Mucosa of gallbladder (tissue), 1 donor: ENCODE measurements around the gene ARHGEF26. TPM values are rescaled to one million over a fixed set of nuclear protein-coding genes. Genes with fewer than 3 reads are reported as not detected.
"Not testable (repeated sequence)": the region's sequence is repeated elsewhere in the genome, so short reads cannot be mapped to it uniquely, and the experiment has no call there.

Source experiments
- DNase-seq: peaks from one replicate; pipeline ENCODE4 v3.0.0-alpha.2; 2020; ENCODE audit warnings: low spot score
- total RNA-seq: library from RNA; stranded (reverse); gene quantifications from one replicate; pipeline ENCODE4 v1.2.1, GENCODE V29; 2021
- donor health status: DM: no; HTN: no; CAD: no.

Gene ARHGEF26, protein sequence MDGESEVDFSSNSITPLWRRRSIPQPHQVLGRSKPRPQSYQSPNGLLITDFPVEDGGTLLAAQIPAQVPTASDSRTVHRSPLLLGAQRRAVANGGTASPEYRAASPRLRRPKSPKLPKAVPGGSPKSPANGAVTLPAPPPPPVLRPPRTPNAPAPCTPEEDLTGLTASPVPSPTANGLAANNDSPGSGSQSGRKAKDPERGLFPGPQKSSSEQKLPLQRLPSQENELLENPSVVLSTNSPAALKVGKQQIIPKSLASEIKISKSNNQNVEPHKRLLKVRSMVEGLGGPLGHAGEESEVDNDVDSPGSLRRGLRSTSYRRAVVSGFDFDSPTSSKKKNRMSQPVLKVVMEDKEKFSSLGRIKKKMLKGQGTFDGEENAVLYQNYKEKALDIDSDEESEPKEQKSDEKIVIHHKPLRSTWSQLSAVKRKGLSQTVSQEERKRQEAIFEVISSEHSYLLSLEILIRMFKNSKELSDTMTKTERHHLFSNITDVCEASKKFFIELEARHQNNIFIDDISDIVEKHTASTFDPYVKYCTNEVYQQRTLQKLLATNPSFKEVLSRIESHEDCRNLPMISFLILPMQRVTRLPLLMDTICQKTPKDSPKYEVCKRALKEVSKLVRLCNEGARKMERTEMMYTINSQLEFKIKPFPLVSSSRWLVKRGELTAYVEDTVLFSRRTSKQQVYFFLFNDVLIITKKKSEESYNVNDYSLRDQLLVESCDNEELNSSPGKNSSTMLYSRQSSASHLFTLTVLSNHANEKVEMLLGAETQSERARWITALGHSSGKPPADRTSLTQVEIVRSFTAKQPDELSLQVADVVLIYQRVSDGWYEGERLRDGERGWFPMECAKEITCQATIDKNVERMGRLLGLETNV
- 56.7 TPM for total RNA-seq

DNA sequence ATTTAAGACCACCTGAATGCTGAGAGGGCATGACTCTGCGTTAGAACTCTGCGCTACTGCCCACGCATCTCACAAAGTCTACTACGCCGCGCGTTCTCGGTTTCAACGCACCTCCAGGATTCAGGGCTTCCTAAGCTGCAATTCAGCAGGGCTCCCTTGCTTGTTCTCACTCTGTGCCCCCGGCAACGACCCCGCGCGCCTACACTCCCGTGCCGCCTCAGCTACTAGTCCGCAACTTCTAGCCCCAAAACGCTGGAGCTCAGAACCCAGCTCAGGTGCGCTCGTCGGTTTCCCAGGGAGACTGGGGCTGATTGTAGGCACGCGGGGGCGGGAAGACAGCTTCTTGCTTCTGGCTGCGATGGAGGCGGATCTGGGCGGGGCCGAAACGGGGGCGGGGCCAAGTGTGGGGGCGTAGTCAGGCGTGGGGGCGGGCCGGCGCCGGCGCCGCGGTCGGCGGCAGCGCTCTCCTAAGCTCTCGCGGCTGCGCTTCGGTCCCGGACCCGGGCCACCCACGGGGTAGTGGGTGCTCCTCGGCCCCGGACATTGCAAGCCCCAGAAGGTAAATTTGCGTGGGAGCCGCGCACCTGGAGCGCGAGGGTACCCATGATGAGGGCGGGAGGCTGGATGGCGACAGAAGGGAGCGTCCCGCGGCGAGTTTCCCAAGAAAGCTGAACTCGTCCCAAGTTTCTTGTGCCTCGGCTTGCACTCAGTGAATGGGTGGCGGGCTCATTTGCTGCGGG is at the start of gene ARHGEF26:
Gene ARHGEF26 (plus strand): TSS at position 430 of the 740 bp plus-strand sequence. CDS start 603 bp downstream, outside the sequence.
- peak; percentile 90 for DNase-seq

DNA sequence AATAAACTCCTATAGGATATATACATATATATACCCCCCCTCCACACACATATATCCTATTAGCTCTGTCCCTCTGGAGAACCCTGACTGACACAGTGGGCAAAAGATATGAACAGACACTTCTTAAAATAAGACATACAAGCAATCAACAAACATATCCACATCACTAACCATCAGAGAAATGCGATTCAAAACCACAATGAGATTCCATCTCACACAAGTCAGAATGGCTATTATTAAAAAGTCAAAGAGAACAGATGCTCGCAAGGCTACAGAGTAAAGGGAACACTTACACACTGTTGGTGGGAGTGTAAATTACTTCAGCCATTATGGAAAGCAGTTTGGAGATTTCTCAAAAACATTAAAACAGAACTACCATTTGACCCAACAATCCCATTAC is 46.2 kb upstream of the ARHGEF26 start:
- no peak for DNase-seq

DNA sequence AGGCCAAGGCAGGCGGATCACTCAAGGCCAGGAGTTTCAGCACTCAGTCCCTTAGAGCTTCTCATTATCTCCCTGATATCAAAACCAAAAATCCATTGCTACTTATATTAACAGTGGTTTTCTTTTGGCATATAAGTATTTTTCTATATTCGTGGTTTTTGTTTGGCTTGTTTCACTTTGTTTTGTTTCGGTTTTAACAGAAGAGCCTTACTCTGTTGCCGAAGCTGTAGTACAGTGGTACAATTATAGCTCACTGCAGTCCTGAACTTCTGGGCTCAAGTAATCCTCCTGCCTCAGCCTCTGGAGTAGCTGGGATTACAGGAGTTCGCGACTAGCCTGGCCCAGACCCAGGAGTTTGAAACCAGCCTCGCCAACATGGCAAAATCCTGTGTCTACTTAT is 42.5 kb upstream of the ARHGEF26 start:
- DNase-seq = no peak

DNA sequence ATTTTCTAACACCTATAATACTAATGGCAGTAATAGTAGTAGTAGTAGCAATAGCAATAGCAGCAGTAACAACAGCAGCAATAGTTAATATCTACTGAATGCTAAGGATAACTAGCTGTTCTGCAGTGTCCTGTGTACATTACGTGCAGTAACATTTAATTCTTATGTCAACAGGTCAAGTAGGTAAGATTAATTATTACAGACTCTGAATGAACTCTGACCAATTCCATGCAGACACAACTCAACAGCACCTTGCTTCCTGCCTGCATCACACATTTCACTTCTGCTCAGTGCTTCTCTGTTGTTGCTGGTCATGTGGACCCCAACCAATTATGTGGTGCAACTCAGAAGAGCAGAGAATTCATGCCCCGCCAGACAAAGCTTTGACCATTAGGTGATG is 39.9 kb upstream of the ARHGEF26 start:
- no peak for DNase-seq

DNA sequence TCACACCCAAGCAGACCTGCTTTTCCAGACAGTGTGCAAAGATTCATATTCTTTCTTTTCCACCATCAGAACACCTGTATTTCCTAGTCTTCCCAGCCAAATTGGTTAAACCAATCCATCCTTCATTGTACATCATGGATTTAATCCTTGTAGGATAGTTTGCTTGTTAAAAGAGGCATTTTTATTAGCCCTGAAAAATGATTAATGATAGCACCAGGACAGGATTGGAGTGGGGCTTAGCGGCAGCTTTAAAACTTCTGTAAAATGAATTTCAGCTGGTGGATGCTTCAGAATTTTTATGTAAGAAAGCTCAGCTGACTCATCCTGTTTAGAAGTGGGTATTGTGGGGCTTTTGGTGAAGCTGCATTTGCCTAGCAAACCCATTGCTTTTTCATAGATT is 36.1 kb upstream of the ARHGEF26 start:
- DNase-seq = no peak

DNA sequence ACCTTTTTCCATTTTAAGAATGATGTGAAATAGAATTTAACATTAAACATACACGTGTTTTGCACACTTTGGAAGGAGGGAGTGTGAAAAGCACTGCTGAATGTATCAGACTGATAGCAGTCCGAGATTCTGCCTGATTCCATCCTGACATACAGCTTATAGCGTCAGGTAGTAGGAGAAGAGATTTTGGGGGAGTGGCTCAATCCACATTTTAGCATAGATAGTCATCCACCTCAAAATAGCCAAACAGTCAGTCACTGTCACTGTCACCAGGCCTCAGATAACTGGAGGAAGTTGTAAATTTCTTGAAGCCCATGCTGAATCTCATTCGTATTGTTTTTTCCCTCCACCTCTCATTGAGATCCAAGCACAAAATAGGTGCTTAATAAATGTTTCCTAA is 35.4 kb upstream of the ARHGEF26 start:
- DNase-seq = no peak

DNA sequence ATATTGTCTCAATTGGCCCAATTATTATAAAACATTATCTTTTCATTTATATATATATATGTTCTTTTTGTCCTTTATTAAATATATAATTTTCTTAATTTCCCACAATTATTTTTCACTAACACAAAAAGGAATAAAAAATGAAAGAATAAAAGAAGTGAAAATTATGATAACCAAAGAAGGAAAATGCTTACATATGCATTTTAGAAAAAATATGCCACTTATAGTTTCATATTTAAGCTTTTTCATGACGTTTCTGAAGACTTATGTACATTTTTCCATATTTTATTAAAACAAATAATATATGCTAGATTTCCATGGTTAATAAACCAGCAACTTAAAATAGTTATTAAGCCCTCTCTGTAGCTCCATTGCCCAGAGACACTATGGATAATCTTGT is 34.9 kb upstream of the ARHGEF26 start:
- no peak for DNase-seq

DNA sequence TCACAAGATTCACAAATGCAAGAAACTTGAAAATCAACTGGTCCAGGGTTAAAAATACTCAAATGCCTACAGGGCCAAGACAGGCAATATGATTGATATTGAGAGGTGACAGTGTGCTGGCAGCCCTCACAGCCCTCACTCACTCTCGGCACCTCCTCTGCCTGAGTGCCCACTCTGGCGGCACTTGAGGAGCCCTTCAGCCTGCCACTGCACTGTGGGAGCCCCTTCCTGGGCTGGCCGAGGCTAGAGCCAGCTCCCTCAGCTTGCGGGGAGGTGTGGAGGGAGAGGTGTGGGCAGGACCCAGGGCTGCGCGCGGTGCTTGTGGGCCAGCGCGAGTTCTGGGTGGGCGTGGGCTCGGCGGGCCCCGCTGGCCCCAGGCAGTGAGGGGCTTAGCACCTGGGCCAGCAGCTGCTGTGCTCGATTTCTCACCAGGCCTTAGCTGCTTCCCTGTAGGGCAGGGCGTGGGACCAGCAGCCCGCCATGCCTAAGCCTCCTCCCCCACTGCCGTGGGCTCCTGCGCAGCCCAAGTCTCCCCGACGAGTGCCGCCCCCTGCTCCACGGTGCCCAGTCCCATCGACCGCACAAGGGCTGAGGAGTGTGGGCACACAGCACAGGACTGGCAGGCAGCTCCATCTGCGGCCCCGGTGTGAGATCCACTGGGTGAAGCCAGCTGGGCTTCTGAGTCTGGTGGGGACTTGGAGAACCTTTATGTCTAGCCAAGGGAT is 33.3 kb upstream of the ARHGEF26 start:
- not testable (repeated sequence) for DNase-seq

DNA sequence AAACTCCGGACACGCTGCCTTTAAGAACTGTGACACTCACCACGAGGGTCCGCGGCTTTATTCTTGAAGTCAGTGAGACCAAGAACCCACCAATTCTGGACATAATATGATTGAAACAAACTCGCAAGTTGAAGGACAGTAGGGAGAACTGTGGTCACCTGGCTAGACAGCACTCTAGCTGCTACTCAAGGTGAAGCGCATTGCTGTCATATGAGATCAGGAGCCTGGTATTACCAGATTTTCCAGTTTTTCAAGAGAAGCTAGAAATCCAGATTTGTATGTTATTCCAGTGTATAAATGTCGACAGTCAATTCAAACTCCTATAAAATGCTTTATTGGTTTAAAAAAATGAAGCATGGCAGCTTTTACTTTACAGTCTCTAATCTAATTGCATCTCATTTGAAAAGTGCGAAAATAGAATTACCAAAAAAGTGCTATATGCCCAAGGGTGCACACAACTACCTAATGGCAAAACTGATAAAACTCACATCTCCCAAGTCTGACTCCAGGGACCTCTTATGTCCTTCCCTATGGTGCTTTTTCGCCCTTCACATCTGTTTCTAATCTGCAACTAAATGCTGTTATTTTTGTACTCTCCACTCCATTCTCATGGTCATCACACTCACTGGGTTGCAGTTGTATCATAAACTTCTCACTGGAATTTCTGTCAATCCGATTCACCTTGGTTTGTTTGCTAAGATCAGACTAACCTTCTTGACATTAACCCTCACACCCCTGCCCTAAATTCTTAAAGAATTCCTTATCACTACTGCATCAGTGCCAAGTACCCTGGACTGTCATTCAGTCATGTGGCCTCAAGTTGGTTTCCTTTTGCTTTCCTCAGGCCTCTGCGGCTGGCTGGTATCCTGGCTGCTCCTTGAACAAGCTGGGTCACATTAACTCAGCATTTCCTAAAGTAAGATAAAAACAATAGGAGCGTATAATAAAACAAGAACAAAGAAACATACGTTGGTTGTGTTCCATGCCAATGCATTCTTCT is 31.5 kb upstream of the ARHGEF26 start:
- DNase-seq = no peak

DNA sequence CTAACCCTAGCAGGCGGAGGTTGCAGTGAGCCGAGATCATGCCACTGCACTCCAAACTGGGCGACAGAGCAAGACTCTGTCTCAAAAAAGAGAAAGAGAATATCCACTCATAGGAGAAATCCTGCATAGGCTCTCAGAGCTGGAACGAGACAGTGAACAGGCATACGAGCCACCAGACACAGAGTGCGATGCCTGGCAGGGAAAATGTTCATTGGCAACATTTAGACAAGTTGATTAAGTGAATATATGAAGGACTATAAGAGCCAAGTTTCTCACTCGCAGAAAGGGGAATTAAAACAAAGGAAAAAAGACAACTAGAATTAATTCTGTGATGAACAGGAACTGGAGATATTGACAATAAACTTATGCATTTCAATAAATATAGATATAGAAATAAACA is 27.1 kb upstream of the ARHGEF26 start:
- no peak for DNase-seq

DNA sequence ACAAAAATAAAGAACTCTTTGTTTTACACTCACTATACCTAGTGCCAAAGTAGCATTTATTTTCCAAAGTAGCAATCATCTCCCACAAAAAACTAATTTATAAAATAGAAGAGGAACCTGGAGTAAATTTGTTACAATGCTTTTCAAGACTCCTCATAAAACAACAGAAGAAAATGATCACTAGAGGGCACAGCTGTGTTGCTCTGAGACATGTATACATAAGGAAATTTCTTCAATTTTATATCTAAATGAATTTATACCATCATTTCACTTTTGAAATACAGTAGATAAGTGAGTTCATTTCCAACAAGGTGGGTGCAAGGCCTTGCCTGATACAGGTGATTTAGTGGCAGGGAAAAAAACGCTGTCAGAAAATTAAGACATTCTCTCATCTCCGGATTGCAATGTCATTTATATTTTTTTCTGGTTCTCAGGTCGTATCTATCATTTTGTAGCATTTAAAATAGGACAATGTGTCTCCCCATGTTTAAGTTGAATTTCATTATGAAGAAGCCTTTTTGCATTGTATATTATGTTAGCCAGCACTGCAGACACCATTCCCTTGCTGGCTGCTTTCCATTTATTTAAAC is 25.3 kb upstream of the ARHGEF26 start:
- no peak for DNase-seq

DNA sequence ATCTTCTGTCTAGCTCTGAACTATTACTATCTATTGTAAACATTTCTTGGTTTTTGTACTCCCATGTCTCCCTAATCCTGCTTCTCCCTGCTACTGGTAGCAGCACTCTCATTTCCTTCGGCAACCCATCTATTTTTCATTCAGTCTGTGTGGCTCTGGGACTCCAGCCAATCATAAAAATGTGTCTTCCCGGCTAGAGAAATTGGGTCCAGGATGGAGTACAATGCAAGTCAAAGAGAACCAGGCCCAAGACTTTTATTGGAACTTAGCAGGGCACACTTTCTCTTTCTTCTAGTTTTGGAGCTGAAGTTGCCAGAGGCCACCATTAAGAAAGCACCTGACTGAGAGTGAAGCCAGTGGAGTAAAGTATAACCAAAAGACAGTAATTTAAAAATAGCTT is 22.8 kb upstream of the ARHGEF26 start:
- no peak for DNase-seq

DNA sequence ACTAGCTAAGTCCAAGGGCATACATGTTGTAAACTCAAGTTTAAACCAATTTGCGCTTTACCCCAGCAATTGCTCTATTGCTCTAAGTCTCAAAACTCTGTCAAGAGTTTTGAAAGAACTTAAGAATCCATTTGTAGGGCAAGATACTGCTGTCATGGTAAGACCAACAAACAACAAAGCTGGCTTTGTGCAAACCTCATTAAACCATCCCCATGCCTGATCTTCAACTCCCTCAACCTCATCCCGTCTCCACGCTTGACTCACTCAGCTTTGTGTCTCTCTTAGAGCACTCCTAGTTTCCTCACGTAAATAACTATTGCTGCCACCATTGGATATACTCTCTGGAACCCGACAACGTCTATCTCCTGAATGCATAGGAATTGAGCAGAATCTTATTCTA is 20.6 kb upstream of the ARHGEF26 start:
- no peak for DNase-seq

DNA sequence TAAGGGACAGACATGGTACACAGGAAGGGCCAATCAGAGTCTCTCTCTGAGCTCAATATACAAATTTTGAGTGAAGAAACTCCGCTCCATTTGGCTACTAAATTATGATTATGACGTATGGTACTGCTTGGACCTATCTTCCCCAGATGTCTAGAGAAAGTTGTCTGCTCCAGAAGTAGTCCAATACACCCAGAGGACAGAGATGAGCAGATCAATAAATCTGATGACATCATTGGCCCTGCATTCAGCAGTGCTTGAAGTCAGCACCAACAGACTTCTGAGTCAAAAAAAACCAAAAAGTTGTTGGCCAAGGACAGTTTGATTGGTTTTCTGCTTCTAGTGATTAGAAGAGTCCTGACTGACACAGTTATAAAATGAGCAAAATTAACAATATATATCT is 19.9 kb upstream of the ARHGEF26 start:
- DNase-seq = no peak

DNA sequence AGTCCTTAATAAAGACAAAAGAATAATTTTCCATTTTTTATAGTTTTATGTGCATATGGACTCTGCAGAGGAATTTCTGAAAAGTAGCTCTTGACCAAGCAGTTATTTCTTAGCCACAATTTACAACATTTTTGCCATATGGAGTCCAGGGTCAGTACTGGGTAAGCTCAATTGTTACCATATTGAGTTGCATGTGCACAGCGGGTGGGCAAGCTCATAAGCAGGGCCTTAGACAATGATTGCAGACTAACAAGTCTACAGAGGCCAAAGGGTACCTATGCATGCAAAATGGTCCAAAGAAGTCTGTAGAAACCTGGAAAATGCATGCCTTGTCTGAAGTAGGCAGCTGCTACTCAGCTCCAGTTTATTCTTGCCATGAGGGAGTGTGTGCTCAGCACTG is 19.0 kb upstream of the ARHGEF26 start:
- no peak for DNase-seq

DNA sequence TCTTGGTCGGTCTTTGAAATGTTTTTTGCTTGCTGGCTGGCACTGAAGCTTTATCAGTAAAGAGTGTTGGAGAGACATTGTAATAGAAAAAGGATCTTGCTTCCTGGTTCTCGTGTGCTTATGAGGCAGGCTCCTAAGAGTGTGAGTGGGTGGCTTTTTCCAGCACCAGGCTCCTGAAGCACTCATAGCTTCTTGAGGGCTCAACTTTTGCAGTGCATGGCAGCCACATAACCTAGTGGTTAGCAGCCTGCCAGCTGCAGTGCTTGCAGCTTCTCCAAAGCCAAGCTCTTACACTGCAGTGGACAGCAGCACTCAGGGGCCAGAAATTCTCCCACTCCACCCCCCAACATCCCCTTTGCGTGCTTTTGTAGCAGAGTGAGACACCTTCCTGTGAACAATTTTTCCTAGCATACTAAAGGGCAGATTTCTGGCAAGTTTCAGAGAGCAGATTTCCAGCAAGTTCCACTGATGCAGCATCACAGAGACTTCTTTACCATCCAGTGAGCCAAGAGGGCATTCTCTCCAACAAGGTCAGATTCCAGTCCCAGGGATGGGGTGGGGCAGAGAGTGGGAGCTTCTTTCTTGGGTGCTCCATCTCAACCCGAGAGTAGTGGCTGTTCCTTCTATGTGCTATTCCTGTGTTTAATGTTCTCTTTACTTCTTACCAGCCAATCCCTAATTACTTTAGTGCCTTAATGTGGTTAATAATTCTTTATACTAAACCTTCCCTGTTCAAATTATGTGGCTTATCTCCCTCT is 15.8 kb upstream of the ARHGEF26 start:
- no peak for DNase-seq

DNA sequence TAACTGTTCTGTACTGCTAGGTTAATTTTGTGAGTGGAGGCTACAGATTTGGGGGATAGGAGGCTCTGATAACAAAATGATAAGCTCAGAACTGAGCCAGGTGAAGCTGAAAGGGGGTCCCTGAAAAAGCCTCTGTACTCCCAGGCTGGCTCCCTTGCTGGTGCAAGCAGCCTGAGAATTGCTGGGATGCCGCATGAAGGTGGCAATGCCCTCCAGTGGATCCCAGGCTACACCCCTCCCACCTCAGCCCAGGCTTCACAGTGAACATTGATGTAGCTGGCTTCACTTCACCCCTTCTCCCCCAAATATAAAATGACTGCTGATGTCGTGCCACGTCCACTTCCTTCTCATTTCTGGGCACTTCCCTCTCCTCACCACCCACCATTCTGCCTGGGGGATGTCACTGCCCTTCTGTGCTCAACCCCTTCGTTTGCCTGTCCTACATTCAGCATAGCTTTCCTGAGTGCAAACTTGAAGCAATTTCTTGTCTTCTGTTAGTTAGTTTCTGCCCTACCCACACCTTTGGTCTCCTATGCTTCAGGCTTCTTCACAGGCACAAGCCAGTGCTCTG is 9.7 kb upstream of the ARHGEF26 start:
- no peak for DNase-seq

DNA sequence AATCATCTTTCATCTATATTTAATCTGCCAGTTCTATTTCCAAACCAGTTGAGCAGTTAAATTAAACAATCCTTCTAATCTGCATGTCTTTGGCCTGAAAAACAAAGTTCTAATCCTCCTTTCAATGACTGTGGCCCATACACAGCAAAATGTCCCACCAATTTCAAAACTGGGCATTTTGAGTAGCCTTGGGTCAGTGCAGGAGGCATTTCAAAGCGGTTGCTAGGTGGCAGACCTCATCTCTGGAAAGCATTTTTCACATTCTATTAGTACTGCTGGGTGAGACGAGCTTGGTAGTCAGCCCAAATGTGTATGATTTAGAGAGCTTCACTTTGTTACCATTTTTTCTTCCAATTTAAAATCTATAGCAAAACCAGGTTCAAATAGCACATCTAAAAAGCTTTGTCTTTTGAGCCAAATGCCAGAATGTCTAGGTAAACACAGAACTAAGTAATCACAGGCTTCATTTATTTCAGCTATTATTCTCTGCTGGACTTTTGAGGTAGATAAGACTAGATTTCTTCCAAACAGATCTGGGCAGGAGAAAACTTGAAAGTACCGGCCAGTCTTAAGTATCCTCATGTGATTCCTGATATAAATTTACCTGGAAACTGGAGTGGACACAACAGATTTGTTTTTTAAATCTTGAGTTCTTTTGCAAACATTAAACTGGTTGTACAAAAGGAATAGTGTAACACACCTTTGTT is 8.9 kb upstream of the ARHGEF26 start:
- DNase-seq = no peak
